Adipocyte (in vitro differentiated cells): ENCODE data around the gene SYTL2.
A peak's percentile ranks its signal among the peaks of the same experiment; 100 is the strongest.

Source experiments
- DNase-seq: peaks from one replicate; pipeline ENCODE4 v3.0.0-alpha.2; 2015; ENCODE audit warnings: low read depth
- H3K27me3 ChIP-seq: replicated peaks from 2 replicates; pipeline ENCODE4 v1.7.0; 2013; ENCODE audit warnings: mild to moderate bottlenecking, low read length, moderate library complexity; ENCODE audit not compliant: control insufficient read depth, insufficient read depth
- H3K36me3 ChIP-seq: 2 replicates; pipeline ENCODE4 v1.7.0; 2013; ENCODE audit warnings: low read length, mild to moderate bottlenecking, moderate library complexity; ENCODE audit not compliant: control insufficient read depth, insufficient read depth, severe bottlenecking
- H3K4me1 ChIP-seq: 2 replicates; pipeline ENCODE4 v1.7.0; 2013; ENCODE audit warnings: mild to moderate bottlenecking, low read length, moderate library complexity; ENCODE audit not compliant: control insufficient read depth, insufficient read depth
- H3K4me3 ChIP-seq: 2 replicates; pipeline ENCODE4 v1.7.0; 2013; ENCODE audit warnings: mild to moderate bottlenecking, low read length, moderate library complexity
- H3K9ac ChIP-seq: 2 replicates; pipeline ENCODE4 v1.7.0; 2013; ENCODE audit warnings: mild to moderate bottlenecking, low read length, moderate library complexity
- H3K9me3 ChIP-seq: 2 replicates; pipeline ENCODE4 v1.7.0; 2013; ENCODE audit warnings: mild to moderate bottlenecking, low read length, moderate library complexity; ENCODE audit not compliant: control insufficient read depth

Gene SYTL2

DNA sequence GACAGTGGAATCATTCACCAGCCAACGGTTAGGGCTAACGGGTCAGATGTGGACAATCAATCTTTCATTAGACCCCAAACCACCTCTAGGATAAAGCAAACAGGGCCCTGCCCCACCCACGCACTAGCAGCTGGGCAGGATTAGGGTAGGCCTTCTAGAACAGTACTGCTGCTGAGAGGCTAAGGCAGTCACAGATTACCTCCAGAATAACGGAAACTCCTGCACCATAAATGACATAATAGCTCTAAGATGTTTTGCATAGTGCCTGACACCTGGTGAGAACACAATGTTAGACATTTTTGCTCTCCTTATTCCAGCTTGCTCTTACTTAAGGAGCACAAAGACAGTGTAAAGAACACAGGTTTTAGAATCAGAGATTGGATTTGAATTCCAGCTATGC, 1.8 kb downstream of the SYTL2 start:
- H3K9me3 ChIP-seq = no peaks in the 10 kb centered on the region
- no peaks in the 10 kb centered on the region for H3K36me3 ChIP-seq
- DNase-seq = no peak
- H3K9ac ChIP-seq = no peak overlapping the region
- no peaks in the 10 kb centered on the region for H3K27me3 ChIP-seq
- H3K4me3 ChIP-seq = no peak overlapping the region
- peaks cover 5% of the 10 kb centered on the region for H3K4me1 ChIP-seq

GRCh38 chr11:85806876-85807275, 4.1 kb downstream of the SYTL2 start:
- no peak for DNase-seq
- H3K4me1 ChIP-seq = peaks cover 5% of the 10 kb centered on the region
- H3K4me3 ChIP-seq = no peak overlapping the region
- no peaks in the 10 kb centered on the region for H3K36me3 ChIP-seq
- H3K9me3 ChIP-seq = no peaks in the 10 kb centered on the region
- no peaks in the 10 kb centered on the region for H3K27me3 ChIP-seq
- H3K9ac ChIP-seq = no peak overlapping the region

GRCh38 chr11:85806016-85806415, 4.9 kb downstream of the SYTL2 start:
- DNase-seq = no peak
- H3K27me3 ChIP-seq = no peaks in the 10 kb centered on the region
- H3K9me3 ChIP-seq = no peaks in the 10 kb centered on the region
- peaks cover 5% of the 10 kb centered on the region for H3K4me1 ChIP-seq
- H3K4me3 ChIP-seq = no peak overlapping the region
- no peaks in the 10 kb centered on the region for H3K36me3 ChIP-seq
- H3K9ac ChIP-seq = no peak overlapping the region

GRCh38 chr11:85805387-85805786, 5.6 kb downstream of the SYTL2 start:
- Histone ChIP-seq H3K4me1 (peaks cover under 1% of the 10 kb centered on the region), H3K9ac (no peak overlapping the region), H3K27me3 (no peaks in the 10 kb centered on the region), H3K4me3 (no peak overlapping the region), H3K9me3 (no peaks in the 10 kb centered on the region), H3K36me3 (no peaks in the 10 kb centered on the region)
- peak; percentile 39 for DNase-seq

DNA sequence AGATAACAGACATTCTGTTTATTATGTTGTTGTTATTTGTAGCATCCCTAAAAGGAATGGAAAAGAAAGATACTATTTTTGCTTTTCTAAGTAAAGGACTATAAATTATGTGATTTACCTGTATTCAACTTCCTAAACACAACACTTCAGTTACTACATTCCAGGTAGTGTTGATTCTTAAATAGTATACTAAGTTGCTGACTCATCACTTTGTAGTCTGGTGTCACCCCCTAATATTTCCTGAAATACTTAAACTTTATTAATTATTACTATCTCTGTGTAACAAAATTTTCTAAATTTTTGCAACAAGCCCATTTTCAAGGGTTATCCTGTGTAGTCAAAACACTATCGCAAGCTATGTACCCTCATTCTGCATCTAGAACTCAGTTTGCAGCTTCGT, 7.0 kb downstream of the SYTL2 start:
- H3K36me3 ChIP-seq = no peaks in the 10 kb centered on the region
- no peak overlapping the region for H3K4me3 ChIP-seq
- H3K9ac ChIP-seq = no peak overlapping the region
- H3K4me1 ChIP-seq = no peaks in the 10 kb centered on the region
- H3K9me3 ChIP-seq = no peaks in the 10 kb centered on the region
- H3K27me3 ChIP-seq = no peaks in the 10 kb centered on the region
- no peak for DNase-seq

DNA sequence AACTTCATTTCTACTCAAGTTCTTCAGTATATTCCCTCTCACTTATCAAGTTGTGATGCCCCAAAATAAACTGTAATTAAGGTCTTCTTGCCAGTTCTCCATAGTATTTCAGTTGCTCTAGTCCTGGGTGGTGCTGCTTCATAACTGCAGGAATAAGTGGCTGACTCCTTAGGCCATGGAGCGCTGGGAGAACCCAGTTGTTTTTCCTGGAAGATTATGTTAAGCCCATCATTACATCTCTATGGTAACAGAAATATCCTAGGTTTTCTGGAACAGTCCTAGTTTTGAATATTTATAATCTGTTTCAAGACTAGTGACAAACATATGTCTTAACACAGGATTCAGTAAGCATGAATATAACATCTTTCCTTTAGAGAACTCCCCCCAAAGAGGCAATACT, 7.6 kb downstream of the SYTL2 start:
- Histone ChIP-seq H3K9me3 (no peaks in the 10 kb centered on the region), H3K9ac (no peak overlapping the region), H3K27me3 (no peaks in the 10 kb centered on the region), H3K4me1 (no peaks in the 10 kb centered on the region), H3K36me3 (no peaks in the 10 kb centered on the region), H3K4me3 (no peak overlapping the region)
- no peak for DNase-seq

DNA sequence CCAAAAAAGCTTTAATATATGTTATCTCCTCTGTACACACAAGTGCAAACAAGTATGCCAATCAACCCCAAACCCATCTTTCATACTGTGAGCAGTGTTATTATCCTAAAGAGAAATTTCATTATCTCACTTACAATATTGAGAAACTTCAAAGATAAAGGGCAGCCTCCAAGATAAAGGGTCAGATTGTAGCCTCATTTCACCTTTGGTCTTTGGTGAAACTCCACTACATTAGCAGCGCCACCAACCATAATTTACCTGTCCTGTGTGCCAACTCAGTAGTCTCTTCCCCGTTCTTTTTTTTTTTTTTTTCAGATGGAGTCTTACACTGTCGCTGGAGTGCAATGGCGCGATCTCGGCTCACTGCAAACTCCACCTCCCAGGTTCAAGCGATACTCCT, 9.4 kb downstream of the SYTL2 start:
- Histone ChIP-seq H3K27me3 (no peaks in the 10 kb centered on the region), H3K4me1 (no peaks in the 10 kb centered on the region), H3K36me3 (no peaks in the 10 kb centered on the region), H3K9ac (no peak overlapping the region), H3K4me3 (no peak overlapping the region), H3K9me3 (no peaks in the 10 kb centered on the region)
- no peak for DNase-seq

DNA sequence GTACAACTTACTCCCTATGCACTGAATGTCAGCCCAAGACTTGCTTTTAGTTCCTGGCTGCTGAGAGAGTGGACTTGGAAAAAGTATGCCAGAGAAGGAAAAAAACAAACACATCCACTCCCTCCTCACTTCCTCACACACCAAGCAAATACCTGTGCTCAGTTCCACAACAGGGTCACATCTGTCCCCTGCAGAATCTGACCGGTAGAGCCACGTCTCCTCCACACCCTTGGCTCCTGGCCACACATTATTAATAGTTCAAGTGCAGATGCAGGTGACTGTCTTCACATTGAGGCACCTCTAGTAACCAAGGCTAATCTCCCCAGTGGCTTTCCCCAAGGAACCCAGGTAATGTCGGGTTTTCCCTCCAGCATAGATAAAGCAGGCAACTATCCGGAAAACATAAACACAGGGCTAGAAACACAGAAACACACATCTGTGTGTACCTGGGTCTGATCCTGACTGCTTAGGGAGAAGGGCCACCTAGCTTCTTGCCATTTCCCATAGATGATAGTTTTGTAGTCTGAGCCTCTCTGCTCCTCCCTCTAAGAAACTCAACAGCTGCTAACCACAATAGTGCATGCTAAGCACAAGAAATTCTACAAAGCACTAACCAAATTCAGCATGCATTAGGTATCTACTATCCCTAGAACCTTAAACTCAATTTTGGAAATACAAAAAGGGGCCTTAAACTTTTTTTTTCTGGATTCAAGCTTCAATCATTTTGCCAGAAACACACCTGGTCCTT, 10.2 kb downstream of the SYTL2 start:
- H3K9ac ChIP-seq = no peak overlapping the region
- no peaks in the 10 kb centered on the region for H3K27me3 ChIP-seq
- DNase-seq = no peak
- H3K36me3 ChIP-seq = no peaks in the 10 kb centered on the region
- no peak overlapping the region for H3K4me3 ChIP-seq
- H3K4me1 ChIP-seq = no peaks in the 10 kb centered on the region
- H3K9me3 ChIP-seq = no peaks in the 10 kb centered on the region

DNA sequence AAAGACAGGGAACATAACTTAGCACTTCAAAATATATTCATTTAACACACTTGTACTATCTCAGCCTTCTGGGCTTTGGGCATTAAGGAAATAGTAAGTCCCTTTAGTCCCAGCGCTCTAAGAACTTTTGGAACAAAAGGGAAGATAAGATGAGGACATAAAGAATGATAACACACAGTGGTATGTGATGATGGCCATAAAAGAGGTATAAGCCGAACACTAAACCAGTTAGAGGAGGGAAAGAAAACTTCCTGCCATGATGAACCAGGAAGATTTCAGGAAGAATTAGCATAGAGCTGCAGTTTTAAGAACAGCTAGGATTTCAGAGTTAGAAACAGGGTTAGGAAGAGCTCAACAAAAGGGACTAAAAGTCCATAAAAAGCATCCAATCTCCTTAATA, 11.8 kb downstream of the SYTL2 start:
- Histone ChIP-seq H3K4me1 (no peaks in the 10 kb centered on the region), H3K4me3 (no peak overlapping the region), H3K9me3 (no peaks in the 10 kb centered on the region), H3K27me3 (no peaks in the 10 kb centered on the region), H3K9ac (no peak overlapping the region), H3K36me3 (no peaks in the 10 kb centered on the region)
- no peak for DNase-seq

GRCh38 chr11:85798361-85798760, 12.6 kb downstream of the SYTL2 start:
- Histone ChIP-seq H3K9me3 (no peaks in the 10 kb centered on the region), H3K4me1 (no peaks in the 10 kb centered on the region), H3K9ac (no peak overlapping the region), H3K27me3 (no peaks in the 10 kb centered on the region), H3K4me3 (no peak overlapping the region), H3K36me3 (no peaks in the 10 kb centered on the region)
- no peak for DNase-seq

- Histone ChIP-seq H3K9me3 (no peaks in the 10 kb centered on the region), H3K9ac (no peak overlapping the region), H3K4me3 (no peak overlapping the region), H3K27me3 (no peaks in the 10 kb centered on the region), H3K4me1 (no peaks in the 10 kb centered on the region), H3K36me3 (no peaks in the 10 kb centered on the region)
- DNase-seq = no peak
Observed at GRCh38 chr11:85795712-85796487, 15.0 kb downstream of the SYTL2 start.
